Suprapubic skin (tissue), 4 donors: ENCODE data around the gene PTPRM.

Source experiments
- CTCF ChIP-seq, 2 donors: fragments of 200-600 bp in 1 of 2; fragments of 450-650 bp in 1 of 2; sonication (generic) in 1 of 2; IDR thresholded peaks; one replicate each; pipeline ENCODE4 v1.5.1; 2016 to 2019; ENCODE audit warnings: antibody characterized with exemption in 2 of 2, mild to moderate bottlenecking in 1 of 2, moderate library complexity in 1 of 2
- EP300 ChIP-seq: sonication (generic); formaldehyde crosslinking; IDR thresholded peaks from one replicate; pipeline ENCODE4 v1.6.1; 2017; ENCODE audit warnings: antibody characterized with exemption
- POLR2AphosphoS5 ChIP-seq, 3 donors: sonication (generic); formaldehyde crosslinking; IDR thresholded peaks; one replicate each; pipeline ENCODE4 v1.6.1; 2017; ENCODE audit warnings: antibody characterized with exemption in 3 of 3

GRCh38 chr18:7633171-7633570 is 66.1 kb downstream of the PTPRM start:
- TF ChIP-seq EP300: no peak
- no peak for TF ChIP-seq POLR2AphosphoS5 (IDR thresholded peaks at IDR 0.05)
- TF ChIP-seq CTCF (IDR thresholded peaks at IDR 0.05): no peak
